Suppressor macrophage treated with lipopolysaccharide for 4 hours (primary cell): ENCODE measurements around the gene FGF6.
A peak's percentile ranks its signal among the peaks of the same experiment; 100 is the strongest.

Experiments
- DNase-seq: peaks from one replicate; pipeline ENCODE4 v3.0.0-alpha.2; 2020

FGF6 gene

GRCh38 chr12:4446335-4446734 lies 720 bp upstream of the FGF6 start:
- DNase-seq: no peak

GRCh38 chr12:4444031-4444430 lies 1.6 kb downstream of the FGF6 start:
- DNase-seq: no peak

GRCh38 chr12:4443616-4444015 lies 2.0 kb downstream of the FGF6 start:
- no peak for DNase-seq

GRCh38 chr12:4441355-4442335 lies 4.0 kb downstream of the FGF6 start:
- DNase-seq: no peak

GRCh38 chr12:4440187-4440941 lies 5.3 kb downstream of the FGF6 start:
- no peak for DNase-seq

- no peak for DNase-seq
These were observed 5.9 kb downstream of the FGF6 start for GRCh38 chr12:4439736-4440135.

- peak; percentile 64 for DNase-seq
These were observed 6.6 kb downstream of the FGF6 start for GRCh38 chr12:4438834-4439596.

- no peak for DNase-seq
These were observed 10.1 kb downstream of the FGF6 start for GRCh38 chr12:4435537-4435936.

- DNase-seq: peak; percentile 49
These were observed 10.7 kb downstream of the FGF6 start for GRCh38 chr12:4434706-4435425.

- DNase-seq: no peak
These were observed 11.3 kb downstream of the FGF6 start for GRCh38 chr12:4434301-4434700.

GRCh38 chr12:4433745-4434058 lies 11.9 kb downstream of the FGF6 start:
- DNase-seq: no peak

GRCh38 chr12:4432878-4433744 lies 12.5 kb downstream of the FGF6 start:
- DNase-seq: no peak

- DNase-seq: peak; percentile 73
These were observed 13.7 kb downstream of the FGF6 start for GRCh38 chr12:4431866-4432265.

- DNase-seq: no peak
These were observed 14.2 kb downstream of the FGF6 start for GRCh38 chr12:4431436-4431835.

- DNase-seq: no peak
These were observed 21.2 kb downstream of the FGF6 start for GRCh38 chr12:4424422-4424821.

GRCh38 chr12:4423528-4424195 lies 22.0 kb downstream of the FGF6 start:
- no peak for DNase-seq

GRCh38 chr12:4422985-4423384 lies 22.6 kb downstream of the FGF6 start:
- DNase-seq: no peak

- peak; percentile 81 for DNase-seq
These were observed 24.0 kb downstream of the FGF6 start for GRCh38 chr12:4421590-4422031.

GRCh38 chr12:4420138-4420670 lies 25.4 kb downstream of the FGF6 start:
- DNase-seq: no peak

GRCh38 chr12:4418913-4419312 lies 26.7 kb downstream of the FGF6 start:
- no peak for DNase-seq

GRCh38 chr12:4417936-4418335 lies 27.7 kb downstream of the FGF6 start:
- no peak for DNase-seq
